ENCODE data around the gene UBE2N.

DNA sequence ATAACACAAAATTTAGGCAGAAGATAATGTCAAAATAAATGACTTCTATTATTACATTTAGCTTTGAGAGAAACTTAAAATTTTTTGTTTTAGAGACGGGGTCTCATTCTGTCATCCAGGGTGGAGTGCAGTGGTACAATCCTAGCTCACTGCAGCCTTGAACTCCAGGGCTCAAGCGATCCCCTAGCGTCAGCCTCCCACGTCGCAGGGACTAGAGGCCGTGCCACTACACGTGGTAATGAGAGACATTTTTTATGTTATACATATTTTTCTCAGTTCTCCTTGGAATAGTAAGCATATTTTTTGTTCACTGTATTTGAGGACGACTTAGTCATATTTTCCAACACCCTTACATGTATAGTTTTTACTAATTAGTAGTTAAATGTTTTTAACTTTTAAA lies 85.5 kb downstream of the UBE2N start:
- TF ChIP-seq CTCF (IDR thresholded peaks at IDR 0.05) (no peak), POLR2A (IDR thresholded peaks at IDR 0.05) (no peak), POLR2AphosphoS5 (IDR thresholded peaks at IDR 0.05) (no peak)

Measured in prostate gland (tissue), 2 donors.